ENCODE results near the gene CKAP4.

- TF ChIP-seq GATA2 (IDR thresholded peaks at IDR 0.05; ENCODE audit: low read depth, low read length) (no peak), GATA3 (IDR thresholded peaks at IDR 0.05; ENCODE audit: low read depth, low read length) (no peak)
These were observed 59.6 kb downstream of the CKAP4 start for GRCh38 chr12:106188256-106188655.

All from SH-SY5Y (cell line).